ENCODE measurements around the gene ACYP2. TPM values are rescaled to one million over a fixed set of nuclear protein-coding genes. Genes with fewer than 3 reads are reported as not detected.

ACYP2 gene
- total RNA-seq, 1 donor = 9.0 TPM

GRCh38 chr2:54073796-54074195 lies 41.6 kb upstream of the ACYP2 start:
- Histone ChIP-seq H3K4me3 (ENCODE audit: insufficient read depth, low read length) (no peak overlapping the region), H3K4me1 (ENCODE audit: insufficient read depth, low read length) (peaks cover 6% of the 10 kb centered on the region), H3K27me3 (ENCODE audit: insufficient read depth, low read length) (no peaks in the 10 kb centered on the region), H3K27ac (ENCODE audit: low read depth, low read length) (no peak overlapping the region), H4K20me1 (ENCODE audit: insufficient read depth, low read length) (no peaks in the 10 kb centered on the region), H3K79me2 (ENCODE audit: insufficient read depth, low read length) (no peaks in the 10 kb centered on the region), H2AFZ (ENCODE audit: low read length) (no peak overlapping the region), H3K4me2 (ENCODE audit: insufficient read depth, low read length) (no peak overlapping the region), H3K36me3 (ENCODE audit: insufficient read depth, low read length) (no peaks in the 10 kb centered on the region), H3K9me3 (ENCODE audit: low read depth, low read length) (no peaks in the 10 kb centered on the region)
- TF ChIP-seq CTCF (IDR thresholded peaks at IDR 0.05; ENCODE audit: extremely low read depth, low read depth, low read length) = no peak
- no peak for DNase-seq (ENCODE audit: insufficient read length, low spot score, missing footprints)

- peak overlapping the region; percentile 24 for H3K27ac ChIP-seq (ENCODE audit: low read depth, low read length)
Observed at GRCh38 chr2:54074606-54075341, 40.6 kb upstream of the ACYP2 start.

GRCh38 chr2:54076586-54076985 lies 38.8 kb upstream of the ACYP2 start:
- H3K4me1 ChIP-seq (ENCODE audit: insufficient read depth, low read length) = peaks cover 6% of the 10 kb centered on the region
- DNase-seq (ENCODE audit: insufficient read length, low spot score, missing footprints) = peak; percentile 47

More at GRCh38 chr2:54074606-54075341, 40.6 kb upstream of the ACYP2 start:
- Histone ChIP-seq H3K4me3 (ENCODE audit: insufficient read depth, low read length) (no peak overlapping the region), H3K36me3 (ENCODE audit: insufficient read depth, low read length) (no peaks in the 10 kb centered on the region), H2AFZ (ENCODE audit: low read length) (no peak overlapping the region), H3K9me3 (ENCODE audit: low read depth, low read length) (no peaks in the 10 kb centered on the region), H4K20me1 (ENCODE audit: insufficient read depth, low read length) (no peaks in the 10 kb centered on the region), H3K27me3 (ENCODE audit: insufficient read depth, low read length) (no peaks in the 10 kb centered on the region), H3K79me2 (ENCODE audit: insufficient read depth, low read length) (no peaks in the 10 kb centered on the region), H3K4me2 (ENCODE audit: insufficient read depth, low read length) (peak overlapping the region; percentile 10), H3K4me1 (ENCODE audit: insufficient read depth, low read length) (peaks cover 6% of the 10 kb centered on the region)
- no peak for DNase-seq (ENCODE audit: insufficient read length, low spot score, missing footprints)
- TF ChIP-seq CTCF (IDR thresholded peaks at IDR 0.05; ENCODE audit: extremely low read depth, low read depth, low read length) = no peak

More at GRCh38 chr2:54076586-54076985, 38.8 kb upstream of the ACYP2 start:
- Histone ChIP-seq H3K9me3 (ENCODE audit: low read depth, low read length) (no peaks in the 10 kb centered on the region), H4K20me1 (ENCODE audit: insufficient read depth, low read length) (no peaks in the 10 kb centered on the region), H3K4me3 (ENCODE audit: insufficient read depth, low read length) (no peak overlapping the region), H3K4me2 (ENCODE audit: insufficient read depth, low read length) (no peak overlapping the region), H3K79me2 (ENCODE audit: insufficient read depth, low read length) (no peaks in the 10 kb centered on the region), H3K27ac (ENCODE audit: low read depth, low read length) (no peak overlapping the region), H3K27me3 (ENCODE audit: insufficient read depth, low read length) (no peaks in the 10 kb centered on the region), H2AFZ (ENCODE audit: low read length) (no peak overlapping the region), H3K36me3 (ENCODE audit: insufficient read depth, low read length) (no peaks in the 10 kb centered on the region)
- no peak for TF ChIP-seq CTCF (IDR thresholded peaks at IDR 0.05; ENCODE audit: extremely low read depth, low read depth, low read length)
